ENCODE measurements around the gene TTC7B.

DNA sequence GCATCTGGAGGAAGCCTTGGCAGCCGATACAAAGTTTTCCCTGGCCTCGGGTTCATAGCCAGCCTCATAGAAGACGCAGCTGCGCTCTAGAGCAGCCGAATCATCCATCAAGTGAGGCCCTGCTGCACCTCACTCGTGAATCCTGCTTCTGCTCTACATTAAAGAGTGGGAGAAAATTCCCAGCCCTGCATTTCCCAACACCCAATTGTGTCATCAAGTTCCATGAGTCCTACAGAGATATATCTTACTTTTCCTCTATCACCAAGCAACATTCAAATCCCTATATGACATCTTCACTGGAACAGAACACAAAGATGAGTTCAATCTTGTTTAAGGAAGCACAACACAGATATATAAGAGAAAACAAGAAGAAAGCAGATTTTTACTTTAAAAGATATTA is 139.3 kb downstream of the TTC7B start:
- TF ChIP-seq, protein P1, sequence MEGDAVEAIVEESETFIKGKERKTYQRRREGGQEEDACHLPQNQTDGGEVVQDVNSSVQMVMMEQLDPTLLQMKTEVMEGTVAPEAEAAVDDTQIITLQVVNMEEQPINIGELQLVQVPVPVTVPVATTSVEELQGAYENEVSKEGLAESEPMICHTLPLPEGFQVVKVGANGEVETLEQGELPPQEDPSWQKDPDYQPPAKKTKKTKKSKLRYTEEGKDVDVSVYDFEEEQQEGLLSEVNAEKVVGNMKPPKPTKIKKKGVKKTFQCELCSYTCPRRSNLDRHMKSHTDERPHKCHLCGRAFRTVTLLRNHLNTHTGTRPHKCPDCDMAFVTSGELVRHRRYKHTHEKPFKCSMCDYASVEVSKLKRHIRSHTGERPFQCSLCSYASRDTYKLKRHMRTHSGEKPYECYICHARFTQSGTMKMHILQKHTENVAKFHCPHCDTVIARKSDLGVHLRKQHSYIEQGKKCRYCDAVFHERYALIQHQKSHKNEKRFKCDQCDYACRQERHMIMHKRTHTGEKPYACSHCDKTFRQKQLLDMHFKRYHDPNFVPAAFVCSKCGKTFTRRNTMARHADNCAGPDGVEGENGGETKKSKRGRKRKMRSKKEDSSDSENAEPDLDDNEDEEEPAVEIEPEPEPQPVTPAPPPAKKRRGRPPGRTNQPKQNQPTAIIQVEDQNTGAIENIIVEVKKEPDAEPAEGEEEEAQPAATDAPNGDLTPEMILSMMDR (conservative IDR thresholded peaks at IDR 0.05 in 1 of 2, IDR thresholded peaks at IDR 0.05 in 1 of 2; ENCODE audit: low read depth in 1 of 2, low read length in 2 of 2): no peak
- TF ChIP-seq EZH2 (IDR thresholded peaks at IDR 0.05; ENCODE audit: low read length, missing control alignments): no peak

All from fibroblast of lung (primary cell).